Osteoblast (primary cell): ENCODE results near the gene TEDC2. TPM values are rescaled to one million over a fixed set of nuclear protein-coding genes. Genes with fewer than 3 reads are reported as not detected.
A peak's percentile ranks its signal among the peaks of the same experiment; 100 is the strongest.

Experiments used
- DNase-seq: peaks from one replicate; pipeline ENCODE4 v3.0.0; 2011; ENCODE audit warnings: low spot score, mixed read lengths; ENCODE audit not compliant: insufficient read length; ENCODE audit errors: missing footprints
- H2AFZ ChIP-seq: 2 replicates; pipeline ENCODE4 v1.6.0; 2011; ENCODE audit warnings: mild to moderate bottlenecking, low read length
- H3K27ac ChIP-seq: 2 replicates; pipeline ENCODE4 v1.5.1; 2011; ENCODE audit warnings: mild to moderate bottlenecking, low read depth, low read length, moderate library complexity
- H3K27me3 ChIP-seq: 2 replicates; pipeline ENCODE4 v1.6.0; 2012; ENCODE audit warnings: mild to moderate bottlenecking, control low read depth, inconsistent platforms, low read length, moderate library complexity; ENCODE audit not compliant: insufficient read depth
- H3K36me3 ChIP-seq: 2 replicates; pipeline ENCODE4 v1.5.1; 2011; ENCODE audit warnings: mild to moderate bottlenecking, low read length, control low read depth, moderate library complexity; ENCODE audit not compliant: insufficient read depth
- H3K4me1 ChIP-seq: 2 replicates; pipeline ENCODE4 v1.5.1; 2011; ENCODE audit warnings: mild to moderate bottlenecking, low read length, control low read depth, moderate library complexity; ENCODE audit not compliant: insufficient read depth
- H3K4me2 ChIP-seq: 2 replicates; pipeline ENCODE4 v1.6.0; 2011; ENCODE audit warnings: mild to moderate bottlenecking, low read length; ENCODE audit not compliant: insufficient read depth
- H3K4me3 ChIP-seq: fragments of 200-600 bp; sonication (generic); 3 replicates; pipeline ENCODE4 v1.5.1; 2012; ENCODE audit warnings: mild to moderate bottlenecking, low read length, inconsistent platforms; ENCODE audit not compliant: insufficient read depth
- H3K79me2 ChIP-seq: 2 replicates; pipeline ENCODE4 v1.6.0; 2012; ENCODE audit warnings: mild to moderate bottlenecking, low read length, control low read depth, inconsistent platforms; ENCODE audit not compliant: insufficient read depth
- H3K9me3 ChIP-seq: 2 replicates; pipeline ENCODE4 v1.5.1; 2011; ENCODE audit warnings: low read depth, low read length, control low read depth
- H4K20me1 ChIP-seq: 2 replicates; pipeline ENCODE4 v1.6.0; 2012; ENCODE audit warnings: mild to moderate bottlenecking, low read length, control low read depth; ENCODE audit not compliant: insufficient read depth
- total RNA-seq: library from RNA; depleted of rRNA; stranded (reverse); fragments of >200 nt; gene quantifications from 2 replicates; pipeline ENCODE4 v1.2.3, GENCODE V29; 2012
- TF ChIP-seq, protein P1 (sequence below): IDR thresholded peaks from 2 replicates; pipeline ENCODE4 v1.5.1; 2011; ENCODE audit warnings: mild to moderate bottlenecking, low read depth, low read length, moderate library complexity; ENCODE audit errors: extremely low read depth

TEDC2 gene
- total RNA-seq, 1 donor: 5.1 TPM

DNA sequence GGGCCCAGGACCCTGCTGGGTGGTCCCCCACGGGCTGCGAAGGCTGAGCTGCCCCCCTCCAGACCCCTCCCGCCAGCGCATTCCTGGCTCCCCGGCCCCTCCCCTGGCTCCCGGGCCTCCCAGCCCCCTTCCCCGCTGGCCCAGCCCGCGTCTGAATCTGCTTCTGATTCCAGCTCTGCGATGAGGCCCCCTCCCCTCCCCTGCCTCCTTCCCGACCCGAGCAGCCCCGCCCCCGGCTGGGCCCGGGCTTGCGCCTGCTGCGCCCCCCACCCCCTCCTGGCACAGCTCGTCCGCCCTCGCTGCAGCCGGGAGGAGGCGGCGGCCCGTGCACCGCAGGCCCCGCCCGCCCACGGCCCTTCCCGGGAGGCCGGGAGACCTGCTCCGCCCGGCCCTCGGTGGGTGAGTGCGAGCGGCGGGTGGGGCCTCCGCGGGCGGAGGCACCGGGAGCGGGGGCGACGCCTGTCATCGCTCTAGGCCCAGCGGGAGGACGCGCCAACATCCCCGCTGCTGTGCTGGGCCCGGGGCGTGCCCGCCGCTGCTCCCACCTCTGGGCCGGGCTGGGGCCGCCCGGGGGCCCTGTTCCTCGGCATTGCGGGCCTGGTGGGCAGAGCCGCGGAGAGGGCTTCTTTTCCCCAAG lies 11.2 kb downstream of the TEDC2 start, which contains the start of gene NTN3:
NTN3 (plus strand) TSS at position 282 of the 637 bp plus-strand sequence. CDS start 405 bp downstream, outside the sequence.
- Histone ChIP-seq H3K4me2 (peak within 1 kb of the TSS; percentile 58), H3K36me3 (no peaks in the 10 kb centered on the region), H3K79me2 (peaks cover 8% of the 10 kb centered on the region), H3K27ac (no peak within 1 kb of the TSS), H2AFZ (no peak within 1 kb of the TSS), H4K20me1 (peaks cover 10% of the 10 kb centered on the region), H3K27me3 (no peaks in the 10 kb centered on the region), H3K4me1 (peaks cover 17% of the 10 kb centered on the region), H3K4me3 (peak within 1 kb of the TSS; percentile 50), H3K9me3 (no peaks in the 10 kb centered on the region)
- peak; percentile 97 for DNase-seq
- TF ChIP-seq, protein P1, sequence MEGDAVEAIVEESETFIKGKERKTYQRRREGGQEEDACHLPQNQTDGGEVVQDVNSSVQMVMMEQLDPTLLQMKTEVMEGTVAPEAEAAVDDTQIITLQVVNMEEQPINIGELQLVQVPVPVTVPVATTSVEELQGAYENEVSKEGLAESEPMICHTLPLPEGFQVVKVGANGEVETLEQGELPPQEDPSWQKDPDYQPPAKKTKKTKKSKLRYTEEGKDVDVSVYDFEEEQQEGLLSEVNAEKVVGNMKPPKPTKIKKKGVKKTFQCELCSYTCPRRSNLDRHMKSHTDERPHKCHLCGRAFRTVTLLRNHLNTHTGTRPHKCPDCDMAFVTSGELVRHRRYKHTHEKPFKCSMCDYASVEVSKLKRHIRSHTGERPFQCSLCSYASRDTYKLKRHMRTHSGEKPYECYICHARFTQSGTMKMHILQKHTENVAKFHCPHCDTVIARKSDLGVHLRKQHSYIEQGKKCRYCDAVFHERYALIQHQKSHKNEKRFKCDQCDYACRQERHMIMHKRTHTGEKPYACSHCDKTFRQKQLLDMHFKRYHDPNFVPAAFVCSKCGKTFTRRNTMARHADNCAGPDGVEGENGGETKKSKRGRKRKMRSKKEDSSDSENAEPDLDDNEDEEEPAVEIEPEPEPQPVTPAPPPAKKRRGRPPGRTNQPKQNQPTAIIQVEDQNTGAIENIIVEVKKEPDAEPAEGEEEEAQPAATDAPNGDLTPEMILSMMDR: no peak

DNA sequence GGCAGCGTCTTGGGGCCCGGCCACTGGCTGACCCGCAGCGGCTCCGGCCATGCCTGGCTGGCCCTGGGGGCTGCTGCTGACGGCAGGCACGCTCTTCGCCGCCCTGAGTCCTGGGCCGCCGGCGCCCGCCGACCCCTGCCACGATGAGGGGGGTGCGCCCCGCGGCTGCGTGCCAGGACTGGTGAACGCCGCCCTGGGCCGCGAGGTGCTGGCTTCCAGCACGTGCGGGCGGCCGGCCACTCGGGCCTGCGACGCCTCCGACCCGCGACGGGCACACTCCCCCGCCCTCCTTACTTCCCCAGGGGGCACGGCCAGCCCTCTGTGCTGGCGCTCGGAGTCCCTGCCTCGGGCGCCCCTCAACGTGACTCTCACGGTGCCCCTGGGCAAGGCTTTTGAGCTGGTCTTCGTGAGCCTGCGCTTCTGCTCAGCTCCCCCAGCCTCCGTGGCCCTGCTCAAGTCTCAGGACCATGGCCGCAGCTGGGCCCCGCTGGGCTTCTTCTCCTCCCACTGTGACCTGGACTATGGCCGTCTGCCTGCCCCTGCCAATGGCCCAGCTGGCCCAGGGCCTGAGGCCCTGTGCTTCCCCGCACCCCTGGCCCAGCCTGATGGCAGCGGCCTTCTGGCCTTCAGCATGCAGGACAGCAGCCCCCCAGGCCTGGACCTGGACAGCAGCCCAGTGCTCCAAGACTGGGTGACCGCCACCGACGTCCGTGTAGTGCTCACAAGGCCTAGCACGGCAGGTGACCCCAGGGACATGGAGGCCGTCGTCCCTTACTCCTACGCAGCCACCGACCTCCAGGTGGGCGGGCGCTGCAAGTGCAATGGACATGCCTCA lies 12.0 kb downstream of the TEDC2 start:
- peaks cover 11% of the 10 kb centered on the region for H4K20me1 ChIP-seq
- peaks cover 17% of the 10 kb centered on the region for H3K4me1 ChIP-seq
- H3K27ac ChIP-seq: no peak overlapping the region
- H2AFZ ChIP-seq: no peak overlapping the region
- H3K4me3 ChIP-seq: peak overlapping the region; percentile 50
- H3K27me3 ChIP-seq: no peaks in the 10 kb centered on the region
- peaks cover 15% of the 10 kb centered on the region for H3K79me2 ChIP-seq
- peak overlapping the region; percentile 58 for H3K4me2 ChIP-seq
- no peak for DNase-seq
- H3K9me3 ChIP-seq: no peaks in the 10 kb centered on the region
- H3K36me3 ChIP-seq: no peaks in the 10 kb centered on the region
- TF ChIP-seq, protein P1: no peak

DNA sequence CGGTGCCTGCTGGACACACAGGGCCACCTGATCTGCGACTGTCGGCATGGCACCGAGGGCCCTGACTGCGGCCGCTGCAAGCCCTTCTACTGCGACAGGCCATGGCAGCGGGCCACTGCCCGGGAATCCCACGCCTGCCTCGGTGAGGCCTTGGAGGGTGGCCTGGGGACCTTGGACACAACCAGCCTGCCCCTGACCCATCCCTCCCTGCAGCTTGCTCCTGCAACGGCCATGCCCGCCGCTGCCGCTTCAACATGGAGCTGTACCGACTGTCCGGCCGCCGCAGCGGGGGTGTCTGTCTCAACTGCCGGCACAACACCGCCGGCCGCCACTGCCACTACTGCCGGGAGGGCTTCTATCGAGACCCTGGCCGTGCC lies 12.6 kb downstream of the TEDC2 start:
- TF ChIP-seq, protein P1: no peak
- Histone ChIP-seq H3K4me3 (no peak overlapping the region), H2AFZ (no peak overlapping the region)

DNA sequence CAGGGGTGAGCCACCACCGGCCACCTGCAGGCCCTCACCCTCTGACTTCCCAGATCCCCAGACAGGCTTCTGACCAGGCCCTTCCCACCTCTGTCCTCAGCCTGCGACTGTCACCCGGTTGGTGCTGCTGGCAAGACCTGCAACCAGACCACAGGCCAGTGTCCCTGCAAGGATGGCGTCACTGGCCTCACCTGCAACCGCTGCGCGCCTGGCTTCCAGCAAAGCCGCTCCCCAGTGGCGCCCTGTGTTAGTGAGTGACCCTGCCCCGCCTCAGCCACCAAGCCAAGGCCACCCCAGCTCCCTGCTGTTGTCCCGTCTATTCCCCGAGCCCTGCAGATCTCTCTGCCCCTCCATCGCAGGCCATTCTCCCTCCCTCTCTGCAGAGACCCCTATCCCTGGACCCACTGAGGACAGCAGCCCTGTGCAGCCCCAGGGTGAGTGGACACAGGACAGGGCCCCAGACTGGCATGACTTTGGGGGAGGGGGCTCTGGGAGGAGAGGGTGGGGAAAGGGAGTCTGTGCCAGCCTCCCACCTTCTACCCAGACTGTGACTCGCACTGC lies 13.1 kb downstream of the TEDC2 start:
- Histone ChIP-seq H2AFZ (no peak overlapping the region), H4K20me1 (peaks cover 11% of the 10 kb centered on the region), H3K79me2 (peaks cover 21% of the 10 kb centered on the region), H3K27me3 (no peaks in the 10 kb centered on the region), H3K27ac (no peak overlapping the region), H3K4me2 (no peak overlapping the region), H3K4me1 (peaks cover 13% of the 10 kb centered on the region), H3K36me3 (no peaks in the 10 kb centered on the region), H3K9me3 (no peaks in the 10 kb centered on the region), H3K4me3 (no peak overlapping the region)
- DNase-seq: no peak
- TF ChIP-seq, protein P1: no peak

More for the DNA sequence above, 12.6 kb downstream of the TEDC2 start:
- Histone ChIP-seq H3K27ac (no peak overlapping the region), H3K9me3 (no peaks in the 10 kb centered on the region), H4K20me1 (peaks cover 11% of the 10 kb centered on the region), H3K27me3 (no peaks in the 10 kb centered on the region), H3K4me2 (no peak overlapping the region), H3K79me2 (peaks cover 16% of the 10 kb centered on the region), H3K4me1 (peaks cover 13% of the 10 kb centered on the region), H3K36me3 (no peaks in the 10 kb centered on the region)
- DNase-seq: no peak
